ENCODE results near the gene CERK. TPM values are rescaled to one million over a fixed set of nuclear protein-coding genes. Genes with fewer than 3 reads are reported as not detected.

Gene CERK
- total and polyA plus RNA-seq, 2 of the 13 experiments (the other 11 are each of a cell fraction or from before 2014, with no cell fraction given): 40.3 to 41.9 TPM

DNA sequence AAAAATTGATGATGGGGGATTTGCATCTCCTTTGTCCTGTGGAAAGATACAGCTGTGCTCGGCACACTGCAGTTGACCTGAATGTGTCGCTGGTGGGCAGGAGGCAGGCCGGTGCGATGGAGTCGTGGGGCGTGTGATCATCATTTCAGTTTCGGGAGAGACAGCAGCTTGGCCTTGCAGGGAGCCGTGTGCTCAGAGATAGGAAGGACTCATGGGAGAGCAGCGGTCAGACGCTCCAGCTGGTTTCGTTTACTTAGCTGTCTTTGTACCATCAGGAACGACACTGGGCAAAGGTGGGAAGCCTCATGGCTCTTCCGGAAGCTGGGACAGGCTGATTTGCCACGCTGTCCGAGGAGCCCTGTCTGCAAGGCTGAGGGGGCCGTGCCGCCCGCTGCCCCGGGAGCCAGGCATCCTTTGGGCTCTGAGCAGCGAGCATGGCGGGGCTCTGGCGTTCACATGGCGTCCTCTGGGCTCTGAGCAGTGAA is 85.2 kb downstream of the CERK start (continued):
- TF ChIP-seq, protein P1, sequence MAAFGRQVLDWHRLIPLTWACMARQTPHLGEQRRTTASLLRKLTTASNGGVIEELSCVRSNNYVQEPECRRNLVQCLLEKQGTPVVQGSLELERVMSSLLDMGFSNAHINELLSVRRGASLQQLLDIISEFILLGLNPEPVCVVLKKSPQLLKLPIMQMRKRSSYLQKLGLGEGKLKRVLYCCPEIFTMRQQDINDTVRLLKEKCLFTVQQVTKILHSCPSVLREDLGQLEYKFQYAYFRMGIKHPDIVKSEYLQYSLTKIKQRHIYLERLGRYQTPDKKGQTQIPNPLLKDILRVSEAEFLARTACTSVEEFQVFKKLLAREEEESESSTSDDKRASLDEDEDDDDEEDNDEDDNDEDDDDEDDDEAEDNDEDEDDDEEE (CRISPR knock-in tag; IDR thresholded peaks at IDR 0.05): no peak
- no peak for TF ChIP-seq SIX1 (CRISPR knock-in tag; IDR thresholded peaks at IDR 0.05; ENCODE audit: borderline replicate concordance)
- TF ChIP-seq, protein P2, sequence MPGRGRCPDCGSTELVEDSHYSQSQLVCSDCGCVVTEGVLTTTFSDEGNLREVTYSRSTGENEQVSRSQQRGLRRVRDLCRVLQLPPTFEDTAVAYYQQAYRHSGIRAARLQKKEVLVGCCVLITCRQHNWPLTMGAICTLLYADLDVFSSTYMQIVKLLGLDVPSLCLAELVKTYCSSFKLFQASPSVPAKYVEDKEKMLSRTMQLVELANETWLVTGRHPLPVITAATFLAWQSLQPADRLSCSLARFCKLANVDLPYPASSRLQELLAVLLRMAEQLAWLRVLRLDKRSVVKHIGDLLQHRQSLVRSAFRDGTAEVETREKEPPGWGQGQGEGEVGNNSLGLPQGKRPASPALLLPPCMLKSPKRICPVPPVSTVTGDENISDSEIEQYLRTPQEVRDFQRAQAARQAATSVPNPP (CRISPR knock-in tag; IDR thresholded peaks at IDR 0.05): no peak
- peak; percentile 16; the same call in 1 of the 2 replicates for TF ChIP-seq ZFX (CRISPR knock-in tag; IDR thresholded peaks at IDR 0.05; ENCODE audit: low read depth)
- TF ChIP-seq ZNF326 (CRISPR knock-in tag; IDR thresholded peaks at IDR 0.05; ENCODE audit: borderline replicate concordance): no peak
- TF ChIP-seq, protein P3, sequence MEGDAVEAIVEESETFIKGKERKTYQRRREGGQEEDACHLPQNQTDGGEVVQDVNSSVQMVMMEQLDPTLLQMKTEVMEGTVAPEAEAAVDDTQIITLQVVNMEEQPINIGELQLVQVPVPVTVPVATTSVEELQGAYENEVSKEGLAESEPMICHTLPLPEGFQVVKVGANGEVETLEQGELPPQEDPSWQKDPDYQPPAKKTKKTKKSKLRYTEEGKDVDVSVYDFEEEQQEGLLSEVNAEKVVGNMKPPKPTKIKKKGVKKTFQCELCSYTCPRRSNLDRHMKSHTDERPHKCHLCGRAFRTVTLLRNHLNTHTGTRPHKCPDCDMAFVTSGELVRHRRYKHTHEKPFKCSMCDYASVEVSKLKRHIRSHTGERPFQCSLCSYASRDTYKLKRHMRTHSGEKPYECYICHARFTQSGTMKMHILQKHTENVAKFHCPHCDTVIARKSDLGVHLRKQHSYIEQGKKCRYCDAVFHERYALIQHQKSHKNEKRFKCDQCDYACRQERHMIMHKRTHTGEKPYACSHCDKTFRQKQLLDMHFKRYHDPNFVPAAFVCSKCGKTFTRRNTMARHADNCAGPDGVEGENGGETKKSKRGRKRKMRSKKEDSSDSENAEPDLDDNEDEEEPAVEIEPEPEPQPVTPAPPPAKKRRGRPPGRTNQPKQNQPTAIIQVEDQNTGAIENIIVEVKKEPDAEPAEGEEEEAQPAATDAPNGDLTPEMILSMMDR (CRISPR knock-in tag; IDR thresholded peaks at IDR 0.05): peak; percentile 23
- TF ChIP-seq KDM6A (CRISPR knock-in tag; IDR thresholded peaks at IDR 0.05; ENCODE audit: low read depth): no peak
- TF ChIP-seq, protein P4, sequence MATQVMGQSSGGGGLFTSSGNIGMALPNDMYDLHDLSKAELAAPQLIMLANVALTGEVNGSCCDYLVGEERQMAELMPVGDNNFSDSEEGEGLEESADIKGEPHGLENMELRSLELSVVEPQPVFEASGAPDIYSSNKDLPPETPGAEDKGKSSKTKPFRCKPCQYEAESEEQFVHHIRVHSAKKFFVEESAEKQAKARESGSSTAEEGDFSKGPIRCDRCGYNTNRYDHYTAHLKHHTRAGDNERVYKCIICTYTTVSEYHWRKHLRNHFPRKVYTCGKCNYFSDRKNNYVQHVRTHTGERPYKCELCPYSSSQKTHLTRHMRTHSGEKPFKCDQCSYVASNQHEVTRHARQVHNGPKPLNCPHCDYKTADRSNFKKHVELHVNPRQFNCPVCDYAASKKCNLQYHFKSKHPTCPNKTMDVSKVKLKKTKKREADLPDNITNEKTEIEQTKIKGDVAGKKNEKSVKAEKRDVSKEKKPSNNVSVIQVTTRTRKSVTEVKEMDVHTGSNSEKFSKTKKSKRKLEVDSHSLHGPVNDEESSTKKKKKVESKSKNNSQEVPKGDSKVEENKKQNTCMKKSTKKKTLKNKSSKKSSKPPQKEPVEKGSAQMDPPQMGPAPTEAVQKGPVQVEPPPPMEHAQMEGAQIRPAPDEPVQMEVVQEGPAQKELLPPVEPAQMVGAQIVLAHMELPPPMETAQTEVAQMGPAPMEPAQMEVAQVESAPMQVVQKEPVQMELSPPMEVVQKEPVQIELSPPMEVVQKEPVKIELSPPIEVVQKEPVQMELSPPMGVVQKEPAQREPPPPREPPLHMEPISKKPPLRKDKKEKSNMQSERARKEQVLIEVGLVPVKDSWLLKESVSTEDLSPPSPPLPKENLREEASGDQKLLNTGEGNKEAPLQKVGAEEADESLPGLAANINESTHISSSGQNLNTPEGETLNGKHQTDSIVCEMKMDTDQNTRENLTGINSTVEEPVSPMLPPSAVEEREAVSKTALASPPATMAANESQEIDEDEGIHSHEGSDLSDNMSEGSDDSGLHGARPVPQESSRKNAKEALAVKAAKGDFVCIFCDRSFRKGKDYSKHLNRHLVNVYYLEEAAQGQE (IDR thresholded peaks at IDR 0.05; ENCODE audit: borderline replicate concordance in 1 of 2, low read depth in 1 of 2, low read length in 2 of 2): no peak
- TF ChIP-seq, protein P5, sequence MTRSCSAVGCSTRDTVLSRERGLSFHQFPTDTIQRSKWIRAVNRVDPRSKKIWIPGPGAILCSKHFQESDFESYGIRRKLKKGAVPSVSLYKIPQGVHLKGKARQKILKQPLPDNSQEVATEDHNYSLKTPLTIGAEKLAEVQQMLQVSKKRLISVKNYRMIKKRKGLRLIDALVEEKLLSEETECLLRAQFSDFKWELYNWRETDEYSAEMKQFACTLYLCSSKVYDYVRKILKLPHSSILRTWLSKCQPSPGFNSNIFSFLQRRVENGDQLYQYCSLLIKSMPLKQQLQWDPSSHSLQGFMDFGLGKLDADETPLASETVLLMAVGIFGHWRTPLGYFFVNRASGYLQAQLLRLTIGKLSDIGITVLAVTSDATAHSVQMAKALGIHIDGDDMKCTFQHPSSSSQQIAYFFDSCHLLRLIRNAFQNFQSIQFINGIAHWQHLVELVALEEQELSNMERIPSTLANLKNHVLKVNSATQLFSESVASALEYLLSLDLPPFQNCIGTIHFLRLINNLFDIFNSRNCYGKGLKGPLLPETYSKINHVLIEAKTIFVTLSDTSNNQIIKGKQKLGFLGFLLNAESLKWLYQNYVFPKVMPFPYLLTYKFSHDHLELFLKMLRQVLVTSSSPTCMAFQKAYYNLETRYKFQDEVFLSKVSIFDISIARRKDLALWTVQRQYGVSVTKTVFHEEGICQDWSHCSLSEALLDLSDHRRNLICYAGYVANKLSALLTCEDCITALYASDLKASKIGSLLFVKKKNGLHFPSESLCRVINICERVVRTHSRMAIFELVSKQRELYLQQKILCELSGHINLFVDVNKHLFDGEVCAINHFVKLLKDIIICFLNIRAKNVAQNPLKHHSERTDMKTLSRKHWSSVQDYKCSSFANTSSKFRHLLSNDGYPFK (CRISPR knock-in tag; IDR thresholded peaks at IDR 0.05; ENCODE audit: borderline replicate concordance): no peak
- TF ChIP-seq, protein P6, sequence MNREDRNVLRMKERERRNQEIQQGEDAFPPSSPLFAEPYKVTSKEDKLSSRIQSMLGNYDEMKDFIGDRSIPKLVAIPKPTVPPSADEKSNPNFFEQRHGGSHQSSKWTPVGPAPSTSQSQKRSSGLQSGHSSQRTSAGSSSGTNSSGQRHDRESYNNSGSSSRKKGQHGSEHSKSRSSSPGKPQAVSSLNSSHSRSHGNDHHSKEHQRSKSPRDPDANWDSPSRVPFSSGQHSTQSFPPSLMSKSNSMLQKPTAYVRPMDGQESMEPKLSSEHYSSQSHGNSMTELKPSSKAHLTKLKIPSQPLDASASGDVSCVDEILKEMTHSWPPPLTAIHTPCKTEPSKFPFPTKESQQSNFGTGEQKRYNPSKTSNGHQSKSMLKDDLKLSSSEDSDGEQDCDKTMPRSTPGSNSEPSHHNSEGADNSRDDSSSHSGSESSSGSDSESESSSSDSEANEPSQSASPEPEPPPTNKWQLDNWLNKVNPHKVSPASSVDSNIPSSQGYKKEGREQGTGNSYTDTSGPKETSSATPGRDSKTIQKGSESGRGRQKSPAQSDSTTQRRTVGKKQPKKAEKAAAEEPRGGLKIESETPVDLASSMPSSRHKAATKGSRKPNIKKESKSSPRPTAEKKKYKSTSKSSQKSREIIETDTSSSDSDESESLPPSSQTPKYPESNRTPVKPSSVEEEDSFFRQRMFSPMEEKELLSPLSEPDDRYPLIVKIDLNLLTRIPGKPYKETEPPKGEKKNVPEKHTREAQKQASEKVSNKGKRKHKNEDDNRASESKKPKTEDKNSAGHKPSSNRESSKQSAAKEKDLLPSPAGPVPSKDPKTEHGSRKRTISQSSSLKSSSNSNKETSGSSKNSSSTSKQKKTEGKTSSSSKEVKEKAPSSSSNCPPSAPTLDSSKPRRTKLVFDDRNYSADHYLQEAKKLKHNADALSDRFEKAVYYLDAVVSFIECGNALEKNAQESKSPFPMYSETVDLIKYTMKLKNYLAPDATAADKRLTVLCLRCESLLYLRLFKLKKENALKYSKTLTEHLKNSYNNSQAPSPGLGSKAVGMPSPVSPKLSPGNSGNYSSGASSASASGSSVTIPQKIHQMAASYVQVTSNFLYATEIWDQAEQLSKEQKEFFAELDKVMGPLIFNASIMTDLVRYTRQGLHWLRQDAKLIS (CRISPR knock-in tag; IDR thresholded peaks at IDR 0.05): no peak
- TF ChIP-seq, protein P7, sequence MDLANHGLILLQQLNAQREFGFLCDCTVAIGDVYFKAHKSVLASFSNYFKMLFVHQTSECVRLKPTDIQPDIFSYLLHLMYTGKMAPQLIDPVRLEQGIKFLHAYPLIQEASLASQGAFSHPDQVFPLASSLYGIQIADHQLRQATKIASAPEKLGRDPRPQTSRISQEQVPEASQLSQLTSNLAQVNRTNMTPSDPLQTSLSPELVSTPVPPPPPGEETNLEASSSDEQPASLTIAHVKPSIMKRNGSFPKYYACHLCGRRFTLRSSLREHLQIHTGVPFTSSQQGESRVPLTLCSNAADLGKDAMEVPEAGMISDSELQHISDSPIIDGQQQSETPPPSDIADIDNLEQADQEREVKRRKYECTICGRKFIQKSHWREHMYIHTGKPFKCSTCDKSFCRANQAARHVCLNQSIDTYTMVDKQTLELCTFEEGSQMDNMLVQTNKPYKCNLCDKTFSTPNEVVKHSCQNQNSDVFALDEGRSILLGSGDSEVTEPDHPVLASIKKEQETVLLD (CRISPR knock-in tag; IDR thresholded peaks at IDR 0.05; ENCODE audit: low read depth): no peak
- TF ChIP-seq AKAP8 (CRISPR knock-in tag; IDR thresholded peaks at IDR 0.05): no peak

Data from HepG2 (cell line).